Measurements from ENCODE around the gene TKTL2.

DNA sequence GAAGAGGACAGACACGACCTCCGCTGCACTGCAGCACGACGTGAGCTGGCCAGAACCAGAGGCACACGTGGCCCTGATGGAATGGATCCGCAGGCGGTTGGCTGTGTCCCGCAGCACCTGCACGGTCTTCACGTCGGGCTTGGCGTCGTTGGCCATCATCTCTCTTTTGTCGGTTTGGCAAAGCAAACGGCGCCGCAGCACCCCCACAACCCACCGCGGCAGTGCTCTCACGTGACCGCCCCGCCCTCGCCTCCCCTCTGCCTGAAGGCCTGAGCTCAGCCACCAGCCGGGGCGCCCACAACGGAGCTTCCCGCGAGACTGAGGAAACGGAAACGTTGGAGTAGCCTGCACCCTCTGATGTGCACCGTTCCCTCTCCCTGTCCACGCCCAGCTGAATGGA is at the start of gene TKTL2:
- no peak for TF ChIP-seq POLR2AphosphoS5 (IDR thresholded peaks at IDR 0.05; ENCODE audit: low read depth, low read length)
- no peak for TF ChIP-seq POLR2A (IDR thresholded peaks at IDR 0.05; ENCODE audit: low read depth, low read length)

Measured in GM12892 (cell line).